KG1 (cell line): ENCODE data around the gene STAMBPL1.

Experiments
- DNase-seq: peaks from one replicate; lab custom pipeline; 2025; lab: John Stamatoyannopoulos, UW

Gene STAMBPL1

DNA sequence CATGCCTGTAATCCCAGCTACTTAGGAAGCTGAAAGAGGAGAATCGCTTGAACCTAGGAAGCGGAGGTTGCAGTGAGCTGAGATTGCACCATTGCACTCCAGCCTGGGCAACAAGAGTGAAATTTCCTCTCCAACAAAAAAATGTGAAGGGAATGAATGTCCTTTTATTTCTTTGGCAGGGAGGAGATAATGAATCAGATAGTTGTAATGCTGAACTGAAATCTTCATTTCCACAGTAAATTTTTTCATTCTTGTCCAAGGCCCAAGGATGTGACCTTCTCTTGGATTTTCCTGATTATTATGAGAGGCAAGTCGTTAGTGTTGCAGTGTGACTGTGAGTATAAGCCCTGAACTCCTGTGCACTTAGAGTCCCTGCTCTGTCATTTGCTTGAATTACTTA is 13.6 kb downstream of the STAMBPL1 start:
- DNase-seq, result no peak

DNA sequence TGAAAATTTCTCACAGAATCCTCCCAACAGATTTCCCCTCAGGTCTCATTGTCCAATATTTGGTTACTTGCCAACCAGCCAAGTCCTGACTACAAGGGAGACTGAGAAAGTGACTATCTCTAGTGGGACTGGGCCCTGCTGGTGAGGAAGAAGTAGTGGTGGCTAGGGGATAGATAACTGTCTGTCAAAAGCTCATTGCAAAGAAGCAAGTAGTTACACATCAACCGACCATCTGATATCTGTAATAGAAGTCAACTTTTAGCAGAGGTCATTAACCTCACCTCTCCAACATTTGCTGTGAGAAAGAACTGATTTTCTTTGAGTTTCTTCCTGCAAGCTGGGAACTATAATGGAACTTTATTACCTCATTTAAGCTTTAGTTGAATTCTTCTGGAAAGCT is 15.2 kb downstream of the STAMBPL1 start:
- no peak for DNase-seq

DNA sequence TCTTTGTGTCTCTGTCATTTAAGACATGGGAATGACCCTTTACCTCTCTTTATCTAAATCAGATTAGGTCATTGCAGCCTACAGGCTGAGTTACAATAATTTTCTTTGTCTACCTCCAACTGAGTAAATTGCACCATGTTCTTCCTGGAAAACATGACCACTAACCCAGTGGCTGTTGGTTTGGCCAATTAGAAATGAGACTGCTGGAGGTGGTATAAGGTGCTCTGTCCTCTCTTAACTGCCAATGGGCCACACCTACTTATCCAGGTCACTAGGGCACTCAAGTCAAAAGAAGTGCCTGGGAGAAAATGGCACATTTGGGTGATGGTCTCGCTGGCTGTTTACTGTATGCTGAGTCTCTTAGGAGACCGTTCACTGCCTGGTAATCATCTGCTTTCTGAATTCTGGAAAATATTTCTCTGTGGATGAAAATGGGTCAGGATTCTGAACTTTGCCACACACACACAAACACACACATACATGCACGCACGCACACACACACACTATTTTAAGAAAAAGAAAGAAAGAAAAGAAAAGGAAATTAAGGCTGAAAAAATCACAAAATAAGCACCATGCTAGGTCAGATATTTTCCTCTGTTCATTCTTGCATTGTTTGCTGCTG is 16.4 kb downstream of the STAMBPL1 start:
- no peak for DNase-seq

- DNase-seq, result no peak
Observed at GRCh38 chr10:88896994-88897853, 17.2 kb downstream of the STAMBPL1 start.

- no peak for DNase-seq
Observed at GRCh38 chr10:88898727-88899126, 18.7 kb downstream of the STAMBPL1 start.

DNA sequence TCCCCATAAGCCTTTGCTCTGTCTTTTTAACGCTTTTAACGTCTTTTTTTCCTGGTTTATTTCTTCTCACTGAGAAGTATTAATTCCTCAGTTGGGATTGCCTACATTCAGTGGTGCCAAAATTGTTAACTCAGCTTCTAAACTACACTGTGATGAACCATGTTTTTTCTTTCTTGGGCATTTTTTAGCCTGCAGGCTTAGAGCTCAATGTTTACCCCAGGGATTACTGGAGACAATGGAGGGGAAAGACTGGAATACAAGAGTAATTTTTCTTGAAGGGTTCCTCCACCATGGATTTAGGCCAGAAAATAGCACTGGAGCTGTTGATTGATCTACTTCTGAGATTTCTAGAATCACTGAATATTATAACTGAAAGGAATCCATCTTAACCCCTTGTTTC is 19.8 kb downstream of the STAMBPL1 start:
- DNase-seq, result no peak

DNA sequence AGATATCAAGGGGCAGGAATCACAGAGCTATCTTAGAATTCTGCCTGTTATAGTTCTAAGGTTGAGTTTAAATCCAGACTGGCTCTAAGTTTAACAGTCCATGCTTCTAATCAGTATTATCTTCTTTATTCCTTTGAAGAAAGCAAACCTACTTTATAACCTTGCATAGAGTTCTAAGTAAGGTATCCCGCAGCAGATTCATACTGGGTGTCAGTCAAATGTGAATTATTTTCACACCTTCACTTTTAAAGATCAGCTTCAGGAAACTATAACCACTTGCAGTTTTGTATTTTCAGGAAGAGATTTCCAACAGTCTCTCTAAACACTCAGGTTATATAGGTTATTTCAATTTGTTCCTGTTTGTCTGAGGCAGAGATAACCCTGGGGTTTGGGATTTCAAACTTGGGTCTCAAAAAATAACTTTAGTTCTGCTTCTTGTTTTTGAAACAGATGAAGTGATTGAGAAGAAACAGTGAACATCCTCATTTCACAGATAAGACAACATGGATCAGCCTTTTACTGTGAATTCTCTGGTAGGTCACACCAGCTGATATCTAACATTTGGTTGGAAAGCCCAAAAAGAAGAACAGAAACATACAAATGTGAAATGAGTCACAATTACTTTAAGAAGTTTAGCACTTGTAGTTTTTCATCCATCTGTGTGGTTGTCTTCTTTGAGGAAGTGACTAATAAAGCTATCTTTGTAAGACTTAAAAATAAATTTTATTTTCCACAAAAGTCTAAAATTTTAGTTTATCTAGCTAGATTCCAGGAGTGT is 21.4 kb downstream of the STAMBPL1 start:
- no peak for DNase-seq

DNA sequence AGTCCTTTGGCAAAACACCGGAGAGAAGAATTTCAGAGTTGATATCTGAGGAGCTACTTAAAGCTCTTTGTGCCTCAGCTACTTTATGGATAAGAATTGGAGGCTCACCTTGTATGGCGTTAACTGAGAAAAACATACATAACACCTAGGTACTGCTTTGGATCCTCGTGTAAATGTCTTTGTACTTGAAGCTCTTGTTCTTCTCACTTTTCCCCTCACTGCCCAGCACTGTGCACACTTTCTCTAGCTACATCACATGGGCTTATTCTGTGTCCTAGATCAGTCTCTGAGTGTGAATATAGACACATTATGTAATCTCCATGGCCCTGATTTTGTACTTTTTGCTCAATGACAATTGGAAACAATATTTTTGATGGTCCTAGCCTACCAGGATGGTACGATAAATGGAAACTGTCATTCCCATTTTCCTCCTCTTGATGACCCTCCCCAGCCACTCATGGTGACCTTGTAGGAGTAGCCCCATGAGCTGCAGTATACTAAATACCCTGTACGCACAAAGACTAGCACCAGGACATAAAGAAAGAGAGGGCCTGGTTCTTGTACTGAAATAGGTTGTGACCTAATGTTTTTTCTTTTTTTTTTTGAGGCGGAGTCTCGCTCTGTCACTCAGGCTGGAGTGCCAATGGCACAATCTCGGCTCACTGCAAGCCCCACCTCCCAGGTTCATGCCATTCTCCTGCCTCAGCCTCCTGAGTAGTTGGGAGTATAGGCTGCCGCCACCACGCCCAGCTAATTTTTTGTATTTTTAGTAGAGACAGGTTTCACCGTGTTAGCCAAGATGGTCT is 22.1 kb downstream of the STAMBPL1 start:
- DNase-seq, result no peak

- DNase-seq, result no peak
Observed at GRCh38 chr10:88903715-88904114, 23.7 kb downstream of the STAMBPL1 start.

DNA sequence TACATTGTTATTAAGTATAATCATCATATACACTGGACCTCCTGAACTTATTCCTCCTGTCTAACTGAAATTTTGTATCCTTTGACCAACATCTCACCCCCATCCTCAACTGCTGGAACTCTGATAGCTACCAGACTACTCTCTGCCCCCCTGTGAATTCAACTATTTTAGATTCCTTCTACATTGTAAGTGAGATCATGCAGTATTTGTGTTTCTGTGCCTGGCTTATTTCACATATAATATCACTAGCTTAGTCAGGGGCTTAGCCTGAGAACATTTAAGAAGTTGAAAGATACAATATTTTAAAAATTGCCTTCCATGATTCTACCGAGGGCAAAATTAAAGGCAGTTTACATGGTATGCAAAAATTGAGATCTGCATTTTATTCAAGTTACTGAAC is 26.9 kb downstream of the STAMBPL1 start:
- no peak for DNase-seq

DNA sequence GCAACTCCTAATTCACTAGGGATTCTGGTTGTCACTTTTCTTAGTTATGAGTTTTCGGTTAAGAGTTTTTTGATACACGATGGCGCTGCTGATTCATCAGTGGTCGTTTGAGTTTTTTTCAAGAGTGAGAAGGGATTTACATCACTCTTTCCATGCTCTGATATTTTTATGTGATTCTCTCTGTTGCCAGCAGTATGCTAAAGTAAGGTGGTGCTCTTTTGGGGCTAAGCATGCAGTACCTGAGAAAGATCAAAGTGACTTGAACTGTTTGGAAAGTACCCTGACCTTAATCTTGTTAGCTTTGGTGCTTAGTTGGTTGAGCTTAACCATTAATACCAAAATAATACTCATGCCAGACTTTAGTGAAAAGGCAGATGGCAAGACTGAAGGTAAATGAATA is 28.1 kb downstream of the STAMBPL1 start:
- no peak for DNase-seq

GRCh38 chr10:88911116-88911515 is 31.1 kb downstream of the STAMBPL1 start:
- no peak for DNase-seq

DNA sequence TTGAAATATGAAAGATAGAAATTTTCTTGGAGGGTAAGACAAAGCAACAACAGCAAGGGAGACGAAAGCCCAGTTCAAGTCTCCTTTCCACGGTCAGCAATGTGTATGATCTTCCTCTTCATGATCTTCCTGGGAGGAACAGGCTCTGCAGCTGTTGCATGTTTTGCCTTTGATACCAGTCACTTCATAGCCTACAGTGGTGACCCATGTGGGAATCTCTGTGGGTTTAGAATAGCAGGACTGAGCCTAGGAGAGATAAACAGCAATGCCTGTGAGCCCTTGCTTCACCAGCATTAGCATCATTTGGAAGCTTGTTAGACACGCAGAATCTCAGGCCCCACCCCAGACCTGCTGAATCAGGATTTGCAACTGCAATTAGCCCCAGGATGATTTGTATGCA is 31.8 kb downstream of the STAMBPL1 start:
- no peak for DNase-seq

DNA sequence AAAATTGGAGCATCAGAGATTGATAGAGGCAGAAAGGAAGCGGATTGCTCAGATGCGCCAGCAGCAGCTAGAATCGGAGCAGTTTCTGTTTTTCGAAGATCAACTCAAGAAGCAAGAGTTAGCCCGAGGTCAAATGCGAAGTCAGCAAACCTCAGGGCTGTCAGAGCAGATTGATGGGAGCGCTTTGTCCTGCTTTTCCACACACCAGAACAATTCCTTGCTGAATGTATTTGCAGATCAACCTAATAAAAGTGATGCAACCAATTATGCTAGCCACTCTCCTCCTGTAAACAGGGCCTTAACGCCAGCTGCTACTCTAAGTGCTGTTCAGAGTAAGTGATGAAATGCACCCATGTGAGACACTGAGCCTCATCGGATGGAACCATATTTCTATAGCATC is 33.1 kb downstream of the STAMBPL1 start:
- DNase-seq, result no peak

DNA sequence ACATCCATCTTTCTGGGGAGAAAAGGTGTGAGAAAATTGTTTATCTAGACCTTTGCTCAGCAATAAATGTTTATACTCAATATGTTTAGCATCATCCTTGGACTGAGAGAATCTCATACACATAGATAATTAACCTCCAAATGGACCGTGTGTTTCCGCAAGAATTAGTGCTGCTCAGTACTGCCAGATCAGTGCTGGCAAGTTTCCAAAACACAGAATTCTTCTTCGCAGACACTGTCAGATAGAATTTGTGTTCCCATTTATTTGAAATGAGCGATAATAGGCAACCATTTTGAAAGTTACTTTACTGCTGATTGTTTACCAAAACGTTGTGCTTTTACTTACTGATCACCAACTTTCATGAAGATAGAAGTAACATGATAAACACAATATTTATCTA is 33.7 kb downstream of the STAMBPL1 start:
- DNase-seq, result no peak

DNA sequence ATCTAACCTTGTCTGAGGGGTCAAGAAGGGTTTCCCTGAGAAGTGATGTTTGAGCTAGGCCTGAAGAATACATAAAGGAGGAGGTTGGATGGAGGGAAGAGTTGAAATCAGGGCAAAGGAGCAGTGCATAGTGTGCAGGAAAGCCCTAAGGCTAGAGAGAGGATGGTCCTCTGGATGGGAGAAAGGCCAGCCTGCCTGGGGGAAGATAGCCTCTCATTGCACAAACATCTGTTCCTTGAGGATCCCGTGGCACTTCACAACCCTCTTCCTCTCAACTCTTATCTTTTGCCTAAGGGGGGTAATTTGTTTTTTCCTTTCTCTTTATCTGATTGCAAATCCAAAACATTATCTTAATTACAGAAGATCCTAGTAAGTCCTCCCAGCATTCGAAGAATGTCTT is 35.7 kb downstream of the STAMBPL1 start:
- DNase-seq, result no peak

GRCh38 chr10:88916231-88916630 is 36.2 kb downstream of the STAMBPL1 start:
- no peak for DNase-seq

- no peak for DNase-seq
Observed at GRCh38 chr10:88916986-88917385, 36.9 kb downstream of the STAMBPL1 start.

DNA sequence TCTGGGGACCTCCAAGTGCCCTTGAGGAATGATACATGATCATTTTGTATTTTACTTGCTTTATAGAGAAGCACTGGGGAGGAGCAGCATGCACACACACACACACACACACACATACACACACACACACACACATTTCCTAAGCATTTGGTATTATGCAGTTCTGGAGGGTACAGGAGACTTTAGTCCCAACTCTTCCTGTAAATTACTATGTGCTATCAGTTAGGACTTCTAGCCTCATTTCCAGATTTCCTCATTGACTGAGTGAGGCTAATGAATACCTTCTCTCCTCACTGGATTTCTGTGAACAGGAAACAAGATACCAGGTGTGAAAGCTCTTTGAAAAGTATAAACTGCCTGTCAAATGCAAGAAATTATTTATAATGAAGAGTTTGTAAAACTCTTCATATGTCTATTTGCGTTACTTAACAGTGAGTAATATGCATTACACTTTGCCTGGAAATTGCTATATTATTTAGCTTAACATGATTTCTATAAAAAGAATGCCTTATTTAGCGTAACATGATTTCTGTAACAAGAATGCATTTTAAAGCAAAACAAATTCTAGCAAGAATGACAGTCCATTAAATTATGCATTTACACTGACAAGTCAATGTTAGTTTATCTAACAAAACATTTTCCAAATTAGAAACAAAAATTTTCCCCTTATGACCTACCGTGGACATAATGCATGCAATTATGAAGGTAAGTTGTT is 38.3 kb downstream of the STAMBPL1 start:
- no peak for DNase-seq

DNA sequence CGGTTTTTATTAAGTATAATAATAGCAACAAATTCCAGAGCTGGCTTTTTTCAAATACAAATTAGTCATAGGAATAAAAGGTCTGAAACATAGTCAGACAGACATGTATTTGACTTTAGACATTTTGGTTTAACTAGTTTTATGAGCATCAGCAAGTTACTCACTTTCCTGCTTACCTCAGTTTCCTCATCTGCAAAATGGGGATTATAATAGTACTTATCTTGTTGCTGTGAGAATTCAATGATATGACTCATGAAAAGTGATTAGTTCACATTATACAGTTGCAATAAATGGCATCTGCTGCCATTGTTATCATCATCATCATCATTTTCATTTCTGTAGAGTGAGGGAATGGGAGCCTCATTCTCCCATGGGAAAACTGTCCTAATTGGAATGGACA is 39.0 kb downstream of the STAMBPL1 start:
- DNase-seq, result no peak

DNA sequence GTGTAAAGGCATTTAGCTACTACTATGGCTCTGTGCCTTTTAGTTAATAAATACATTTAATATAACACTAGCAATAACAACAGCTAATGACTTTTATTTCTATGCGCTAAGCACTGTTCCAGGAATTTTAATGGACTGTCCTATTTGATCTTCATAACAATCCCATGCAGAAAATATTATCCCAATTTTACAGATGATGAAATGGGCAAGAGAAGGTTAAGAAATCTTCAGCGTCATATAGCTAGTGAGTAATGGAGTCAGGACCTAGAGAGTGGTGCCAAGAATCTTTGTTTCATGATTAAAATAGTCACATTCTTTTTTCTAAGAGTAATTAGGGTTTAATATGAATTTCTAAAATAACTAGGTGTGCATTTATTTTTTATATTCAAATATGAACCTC is 40.2 kb downstream of the STAMBPL1 start:
- no peak for DNase-seq
